ENCODE measurements around the gene CDH13.

Gene CDH13

DNA sequence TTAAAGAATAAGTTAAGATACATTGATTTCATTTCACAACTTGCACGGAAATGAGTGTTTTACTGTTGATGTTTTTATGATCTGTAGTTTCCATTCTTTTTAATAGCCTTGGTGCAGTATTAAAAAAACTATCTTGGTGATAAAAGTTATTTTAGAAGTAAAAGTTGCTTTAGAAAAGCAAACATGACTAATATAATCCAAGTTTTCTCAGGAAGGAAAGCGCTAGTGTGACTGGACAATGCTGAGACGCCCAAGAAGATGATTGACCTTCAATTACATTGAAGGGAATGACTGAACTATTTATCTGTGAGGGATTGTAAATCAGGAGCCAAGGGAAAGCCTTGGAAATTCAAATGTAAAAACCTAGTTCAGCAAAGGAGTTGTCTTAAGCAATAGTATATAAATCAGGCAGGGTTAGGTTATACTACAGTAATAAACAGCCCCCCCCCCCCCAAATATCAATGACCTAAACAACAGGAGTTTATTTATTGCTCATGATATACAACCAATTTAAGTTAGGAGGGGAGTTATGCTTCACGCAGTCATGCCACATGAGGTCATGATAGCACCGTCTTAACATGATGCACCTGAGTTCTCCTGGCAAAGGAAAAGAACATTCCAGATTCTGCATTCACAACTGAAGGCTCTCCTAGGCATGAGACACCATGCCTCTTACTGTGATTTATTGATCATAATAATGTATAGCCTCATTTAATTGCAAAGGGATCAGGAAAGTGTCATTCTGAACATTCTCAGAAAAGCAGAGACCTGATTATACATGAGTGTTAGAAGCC lies 443.8 kb downstream of the CDH13 start:
- no peak for DNase-seq

DNA sequence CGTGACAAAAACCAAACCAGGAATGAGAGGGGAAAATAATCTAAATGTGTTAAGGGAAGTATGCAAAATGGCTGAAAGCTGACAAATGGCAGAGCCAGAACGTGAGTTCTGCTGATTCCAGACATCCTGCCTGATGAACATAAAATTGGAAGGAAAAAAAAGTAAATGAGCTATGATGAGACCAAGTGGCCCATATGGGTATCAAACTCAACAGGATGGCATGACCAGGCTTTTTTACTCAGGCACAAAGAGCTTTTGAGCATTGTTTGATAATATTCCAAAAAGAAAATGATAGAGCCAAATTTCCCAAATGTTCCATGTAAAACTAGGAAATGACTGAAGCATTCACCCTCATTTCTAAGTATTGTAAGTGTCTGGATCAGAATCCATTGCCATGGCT lies 449.2 kb downstream of the CDH13 start:
- DNase-seq, result no peak

DNA sequence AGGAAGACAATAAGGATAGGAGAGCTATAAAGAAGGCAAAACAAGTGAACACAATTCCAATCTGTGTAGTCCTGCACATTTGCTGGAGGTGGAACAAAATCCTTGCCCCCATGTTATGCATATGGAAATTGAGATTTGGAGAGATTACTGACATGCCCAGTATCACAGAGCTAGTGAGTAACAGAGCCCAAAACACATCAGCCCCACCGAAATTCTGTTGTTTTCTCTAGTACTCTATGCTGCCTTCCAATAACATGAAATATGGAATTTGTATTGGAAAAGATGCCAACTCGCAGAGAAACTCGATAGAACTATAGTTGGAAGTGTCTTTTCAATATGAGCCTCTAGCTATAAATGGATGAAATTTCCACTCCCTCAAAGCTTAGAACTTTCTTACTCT lies 456.6 kb downstream of the CDH13 start:
- DNase-seq, result no peak

DNA sequence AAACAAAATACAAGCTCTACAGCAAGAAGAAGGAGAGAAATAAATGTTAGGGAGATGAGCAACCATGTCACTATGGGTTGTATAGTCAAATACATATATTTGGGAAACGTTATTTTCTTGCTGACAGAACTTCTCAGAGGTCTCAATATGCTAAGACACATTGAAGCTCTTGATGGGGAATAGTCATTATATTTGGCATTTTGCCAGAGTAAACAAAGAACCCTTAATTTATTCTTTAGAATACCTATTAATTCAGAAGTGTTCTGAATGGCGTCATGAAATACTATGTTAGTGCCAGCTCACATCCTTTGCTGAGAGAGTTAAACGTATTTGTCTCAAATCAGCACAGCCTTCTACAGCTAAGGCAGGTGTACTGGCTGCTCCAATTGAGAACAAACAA lies 458.9 kb downstream of the CDH13 start:
- DNase-seq, result no peak

DNA sequence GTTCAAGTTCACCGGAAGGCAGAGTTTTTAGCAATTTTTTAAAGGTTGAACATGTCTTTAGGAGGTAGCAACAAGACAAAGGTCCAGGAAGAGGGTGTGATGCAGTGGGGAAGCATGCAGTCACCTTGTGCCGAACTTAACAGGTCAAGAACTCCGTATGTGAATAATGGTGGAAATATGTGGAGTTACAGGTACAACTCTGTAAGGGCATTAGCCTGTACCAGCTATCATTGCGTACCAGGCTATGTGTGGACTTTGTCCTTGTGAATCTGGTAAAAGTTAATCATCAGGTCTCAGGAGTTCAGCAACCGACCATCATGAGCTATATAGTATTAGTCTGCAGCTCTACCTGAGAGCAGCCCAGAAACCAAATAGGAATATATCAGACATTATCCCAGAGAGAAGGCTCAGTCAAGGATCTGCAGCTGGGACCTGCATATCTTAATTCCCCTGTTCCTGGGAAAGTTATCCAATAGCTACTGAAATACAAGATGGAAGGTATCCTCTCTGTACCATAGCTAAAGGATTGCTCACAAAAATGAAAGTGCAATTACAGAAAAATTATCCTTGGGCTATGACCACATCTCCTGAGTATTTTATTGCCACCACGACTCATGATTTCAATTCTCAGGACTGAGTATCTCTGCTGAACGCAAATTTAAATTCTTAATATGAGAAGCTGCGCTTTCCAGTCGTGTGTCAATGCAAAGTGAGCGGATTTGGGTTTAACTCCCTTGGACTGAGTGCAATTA lies 469.3 kb downstream of the CDH13 start:
- no peak for DNase-seq

DNA sequence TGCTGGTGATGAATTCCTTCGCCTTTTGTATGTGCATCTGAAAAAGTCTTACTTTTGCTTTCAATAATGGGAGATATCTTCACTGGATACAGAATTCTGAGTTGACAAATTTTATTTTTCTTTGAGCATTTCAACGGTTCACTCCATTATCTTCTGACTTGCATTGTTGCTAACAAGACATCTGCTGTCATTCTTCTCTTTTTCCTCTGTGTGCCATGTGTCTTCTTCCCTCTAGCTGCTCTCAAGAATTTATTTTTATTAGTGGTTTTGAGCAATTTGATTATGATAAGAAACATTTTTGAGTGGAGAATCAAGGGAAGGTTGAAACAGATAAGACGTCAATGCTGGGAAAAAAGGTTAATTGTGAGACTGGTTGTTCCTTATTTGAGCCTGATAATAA lies 471.8 kb downstream of the CDH13 start:
- no peak for DNase-seq

DNA sequence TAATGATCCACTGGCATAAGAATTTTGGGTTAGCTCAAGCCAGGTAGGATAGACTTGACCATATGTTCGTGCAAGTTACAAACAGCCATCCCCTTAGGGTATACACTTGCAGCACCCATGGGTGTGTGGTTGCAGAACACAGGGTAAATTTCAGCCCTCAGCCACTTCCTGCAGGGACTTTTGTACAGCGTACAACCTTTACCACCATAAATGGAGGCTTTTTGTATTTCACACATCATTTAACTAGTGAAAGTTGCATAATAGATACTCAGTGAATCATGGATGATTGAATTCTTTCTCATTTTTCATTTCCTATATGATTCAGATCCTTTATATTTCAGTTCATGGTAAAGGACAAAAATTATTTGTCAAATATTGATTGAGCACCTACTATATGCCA lies 473.9 kb downstream of the CDH13 start:
- no peak for DNase-seq

DNA sequence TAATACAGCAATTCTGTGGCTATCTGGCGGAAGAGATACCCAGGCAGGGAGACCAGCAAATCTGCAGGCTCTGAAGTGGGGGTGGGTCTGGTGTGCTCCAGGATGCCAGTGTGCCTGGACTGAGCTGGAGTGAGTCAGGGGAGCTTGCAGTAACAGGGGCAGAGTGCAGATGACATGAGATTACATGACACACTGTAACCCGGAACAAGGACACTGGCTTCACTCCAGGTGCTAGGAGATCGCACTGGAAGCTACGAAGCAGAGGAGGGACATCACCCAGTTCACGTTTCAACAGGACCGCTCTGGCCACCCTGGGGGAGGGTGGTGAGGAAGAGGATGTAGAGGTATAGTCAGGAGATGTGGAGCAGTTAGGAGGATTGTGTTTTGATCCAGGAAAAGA lies 475.6 kb downstream of the CDH13 start:
- DNase-seq, result no peak

DNA sequence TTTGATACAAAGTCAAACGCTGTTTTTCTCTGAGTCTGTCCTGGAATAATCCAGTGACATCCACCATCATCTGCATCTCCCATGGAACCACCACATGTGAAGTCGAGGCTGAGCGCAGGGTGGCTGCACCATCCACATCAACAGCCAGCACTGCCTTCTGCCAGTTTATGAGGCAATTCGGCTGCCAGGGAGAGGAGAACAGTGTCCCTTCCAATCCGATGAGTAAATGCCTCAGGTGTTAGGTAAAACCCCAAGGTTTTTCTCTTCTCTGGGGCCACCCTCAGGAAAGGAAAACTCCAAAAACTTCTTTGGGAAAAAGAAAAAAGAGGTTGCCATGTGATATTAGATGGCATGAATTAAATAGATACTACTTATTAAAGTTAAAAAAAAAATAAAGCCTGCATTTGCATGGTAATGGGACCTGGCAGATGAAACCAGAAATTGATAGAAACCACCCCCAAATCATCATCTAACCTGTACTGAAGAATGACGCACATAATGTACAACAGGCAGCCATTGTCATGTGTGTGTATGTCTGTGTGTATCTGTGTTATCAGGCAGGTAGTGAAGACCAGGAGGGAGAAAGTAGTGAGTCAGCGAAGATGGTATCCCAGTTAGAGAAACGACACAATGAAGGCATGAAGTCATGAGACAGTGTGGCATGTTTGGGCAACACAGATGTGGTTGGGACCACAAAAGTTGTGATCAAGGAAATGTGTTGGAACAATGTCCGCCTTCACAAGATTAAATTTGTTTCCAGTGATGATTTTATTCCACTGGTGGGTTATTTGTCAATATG lies 478.7 kb downstream of the CDH13 start:
- no peak for DNase-seq

DNA sequence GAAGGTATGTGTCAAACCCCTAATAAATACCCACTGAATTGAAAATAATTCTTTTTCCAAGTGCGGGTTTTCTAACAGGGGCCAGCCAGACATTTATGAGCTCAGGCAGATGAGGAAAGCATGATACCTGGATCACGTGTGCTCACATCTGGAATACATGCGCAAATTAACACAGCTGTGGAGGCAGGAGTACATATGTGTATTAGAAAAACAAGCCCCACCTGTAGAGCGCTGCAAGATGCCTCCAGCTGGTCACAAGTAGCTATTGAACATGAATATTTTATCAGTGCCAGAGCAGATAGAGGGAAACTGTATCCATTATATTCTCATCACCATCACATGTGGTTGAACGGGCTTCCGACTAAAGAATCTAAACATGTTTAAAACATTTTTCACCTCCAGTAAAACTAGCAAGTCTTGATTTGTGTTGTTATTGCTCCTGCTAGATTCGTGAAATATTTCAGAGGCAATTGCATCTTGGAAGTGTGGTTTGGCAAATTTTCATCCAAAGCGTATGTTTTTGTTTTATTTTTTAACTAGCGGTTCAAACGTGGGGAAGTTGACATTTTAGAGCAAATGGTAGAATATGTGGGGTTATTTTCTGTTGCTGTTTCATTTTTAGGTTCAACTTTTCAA lies 482.8 kb downstream of the CDH13 start:
- no peak for DNase-seq

DNA sequence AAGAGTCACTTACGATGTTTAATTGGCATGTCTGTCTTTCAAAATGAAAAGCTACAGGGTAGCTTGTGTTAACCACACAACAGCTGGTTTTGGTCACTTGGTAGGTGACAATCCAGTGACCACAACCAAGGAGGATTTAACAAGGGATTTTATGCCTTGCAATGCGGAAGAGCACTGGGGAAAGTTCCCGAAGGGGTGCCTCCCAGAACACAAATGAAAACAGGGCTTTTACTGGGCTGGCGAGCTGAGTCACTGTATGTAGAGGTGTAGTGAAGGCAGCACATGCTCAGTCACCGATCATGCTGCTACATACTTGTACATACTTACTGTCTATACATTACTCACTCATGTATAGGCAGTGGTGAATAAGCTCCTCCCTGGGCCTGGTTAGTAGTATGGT lies 483.5 kb downstream of the CDH13 start:
- DNase-seq, result no peak

DNA sequence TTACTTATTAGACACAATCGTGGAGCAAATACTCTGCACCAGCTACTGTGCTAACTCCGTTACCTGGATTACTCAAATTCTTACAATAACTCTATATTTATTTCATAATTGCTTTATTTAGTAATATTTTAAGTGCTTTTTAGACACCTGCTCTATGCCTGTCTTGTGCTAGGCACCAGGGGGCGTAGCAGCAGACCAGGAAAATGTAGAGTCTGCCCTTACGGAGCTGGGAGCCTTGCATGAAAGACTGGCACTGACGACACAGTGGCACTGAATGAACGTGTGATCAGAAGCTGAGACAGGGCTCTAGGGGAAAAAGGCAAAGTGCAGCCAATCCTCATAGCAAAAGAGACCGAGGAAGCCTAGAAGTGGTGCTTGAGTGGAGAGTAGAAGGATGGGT lies 486.5 kb downstream of the CDH13 start:
- no peak for DNase-seq

DNA sequence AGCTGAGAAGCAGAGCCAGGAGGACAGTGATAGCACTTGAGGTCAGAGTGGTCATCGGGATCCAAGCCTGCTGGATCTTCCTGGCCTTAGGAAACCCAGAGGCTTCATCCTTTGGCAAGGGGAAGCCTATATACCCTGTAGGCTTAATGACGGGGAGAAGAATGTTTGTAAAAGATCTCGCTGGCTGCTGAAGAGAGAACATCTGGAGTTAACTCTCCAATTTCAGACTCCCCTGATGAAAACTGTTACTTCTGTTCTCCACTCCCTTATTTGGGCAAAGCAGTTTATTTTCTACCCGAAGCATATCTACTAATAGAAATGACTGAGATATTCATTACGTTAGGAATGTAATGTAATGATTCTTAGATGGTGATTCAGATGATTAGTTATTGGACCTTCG lies 487.0 kb downstream of the CDH13 start:
- DNase-seq, result no peak

DNA sequence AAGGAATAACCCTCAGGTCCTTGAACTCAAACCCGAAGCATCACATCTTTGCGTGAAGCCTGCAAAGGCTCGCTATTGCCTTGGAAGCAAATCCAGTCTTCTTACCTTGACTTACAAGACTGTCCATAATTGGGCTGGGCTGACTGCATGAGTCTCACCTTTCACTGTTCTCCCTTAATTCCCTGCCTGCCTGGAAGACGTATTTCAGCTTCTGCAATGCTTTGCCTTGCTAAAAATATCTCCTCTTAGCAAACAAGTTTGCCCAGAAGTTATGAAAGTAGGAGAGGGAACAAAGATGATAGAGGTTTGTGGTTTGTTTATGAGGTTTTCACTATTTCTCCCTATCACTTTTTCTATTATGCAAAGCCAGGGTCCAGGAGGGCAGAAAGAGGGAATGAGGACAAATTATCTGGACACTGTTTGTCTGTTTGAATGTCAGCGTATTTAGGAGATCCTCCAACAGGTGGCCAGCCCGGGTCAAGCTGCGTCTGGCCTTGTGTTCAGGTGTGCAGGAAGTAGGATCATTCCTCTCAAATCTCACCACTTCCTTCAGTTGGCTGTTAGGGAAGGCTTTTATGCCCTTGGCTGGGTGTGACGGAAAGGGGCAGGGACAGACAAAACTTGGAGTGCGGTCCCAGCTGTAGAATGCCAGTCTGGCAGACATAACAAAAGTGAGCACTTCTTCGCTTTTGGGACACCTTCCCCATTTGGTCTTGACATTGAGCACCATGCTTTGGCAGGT lies 488.9 kb downstream of the CDH13 start:
- DNase-seq, result no peak

DNA sequence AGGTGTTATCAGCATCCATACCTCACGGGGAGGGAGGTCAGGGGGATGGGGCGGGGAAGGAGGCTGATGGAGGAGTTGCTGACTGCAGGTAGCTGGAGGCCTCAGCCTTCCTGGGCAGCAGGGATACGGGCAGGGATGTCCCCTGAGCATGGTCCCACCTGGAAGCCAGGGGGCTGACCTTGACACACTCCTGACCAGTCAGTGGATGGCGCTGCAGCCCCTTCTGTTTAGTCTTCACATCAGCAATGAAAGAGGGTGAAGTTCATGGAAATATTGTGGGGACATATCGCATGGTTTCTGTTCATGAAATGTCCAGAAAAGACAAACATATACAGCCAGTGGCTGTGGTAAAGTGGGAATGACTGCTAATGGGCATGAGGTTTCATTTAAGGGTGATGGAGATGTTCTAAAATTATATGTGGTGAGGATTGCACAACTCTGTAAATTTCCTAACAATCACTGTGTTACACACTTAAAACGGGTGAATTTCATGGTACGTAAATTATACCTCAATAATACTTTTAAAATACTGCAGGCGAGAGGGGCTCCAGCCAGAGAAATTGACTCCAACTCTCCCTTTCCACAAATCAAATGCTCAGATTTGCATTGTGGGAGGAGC lies 489.6 kb downstream of the CDH13 start:
- DNase-seq, result no peak

DNA sequence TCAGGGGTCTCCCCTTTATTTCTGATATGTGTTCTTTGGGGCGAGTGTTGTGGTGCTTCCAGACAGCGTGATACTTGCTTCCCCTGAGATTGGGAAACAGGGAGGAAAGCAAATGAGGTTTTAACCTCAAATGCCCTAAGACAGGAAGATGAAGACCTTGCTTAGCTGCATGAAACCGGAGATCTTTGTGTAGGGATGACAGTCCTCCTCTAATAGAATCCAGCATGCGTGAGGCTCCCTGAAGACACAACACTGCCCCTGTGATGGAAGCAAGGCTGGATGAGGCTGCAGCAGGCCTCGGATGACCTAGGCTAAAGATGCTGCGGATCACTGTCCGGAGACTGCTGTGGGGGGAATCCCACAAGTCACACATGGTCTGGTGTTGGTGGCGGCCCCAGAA lies 491.0 kb downstream of the CDH13 start:
- DNase-seq, result no peak

DNA sequence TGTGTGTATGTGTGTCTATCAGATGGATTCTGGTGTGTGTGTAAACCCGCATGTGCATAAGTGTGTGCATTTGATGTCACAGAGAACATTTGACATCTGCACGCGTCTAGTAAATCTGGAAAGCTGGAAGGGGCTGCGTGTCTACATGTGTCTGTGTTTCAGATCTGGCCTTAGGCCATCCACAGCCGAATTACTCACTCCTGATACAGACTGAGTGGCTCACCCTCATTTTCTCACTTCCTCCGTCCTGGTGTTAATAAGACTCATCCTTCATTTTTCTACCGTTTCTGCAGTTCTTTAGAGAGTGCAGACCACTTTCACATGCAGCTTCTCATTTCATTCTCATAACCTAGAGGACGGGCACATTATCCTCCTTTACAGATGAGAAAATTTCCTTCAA lies 491.6 kb downstream of the CDH13 start:
- DNase-seq, result no peak

DNA sequence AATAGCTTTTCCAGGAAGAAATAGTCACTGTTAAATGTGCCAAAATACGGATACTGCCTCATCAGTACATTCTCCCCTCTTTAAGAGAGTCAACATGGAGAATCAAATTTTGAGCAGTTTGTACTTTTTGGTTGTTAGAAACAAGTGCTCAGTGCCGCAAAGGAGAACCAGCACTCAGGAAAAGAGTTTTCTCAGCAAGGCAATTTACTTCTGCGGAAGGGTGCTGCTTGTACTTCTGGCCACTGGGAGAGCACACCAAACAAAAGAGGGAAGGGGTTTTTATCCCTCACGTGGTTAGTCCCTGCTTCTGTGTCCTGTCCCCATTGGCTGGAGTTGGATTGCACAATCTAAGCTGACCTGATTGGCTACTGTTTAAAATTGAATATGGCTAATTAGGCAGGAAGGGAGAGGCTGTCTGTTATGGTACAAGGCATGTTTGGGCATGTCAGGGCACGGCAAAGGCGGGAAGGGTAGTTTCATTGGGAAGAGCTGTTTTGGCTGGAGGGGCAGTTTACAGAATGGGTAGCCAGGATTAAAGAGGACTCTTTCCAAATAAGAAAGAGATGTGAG lies 499.3 kb downstream of the CDH13 start:
- DNase-seq, result no peak

DNA sequence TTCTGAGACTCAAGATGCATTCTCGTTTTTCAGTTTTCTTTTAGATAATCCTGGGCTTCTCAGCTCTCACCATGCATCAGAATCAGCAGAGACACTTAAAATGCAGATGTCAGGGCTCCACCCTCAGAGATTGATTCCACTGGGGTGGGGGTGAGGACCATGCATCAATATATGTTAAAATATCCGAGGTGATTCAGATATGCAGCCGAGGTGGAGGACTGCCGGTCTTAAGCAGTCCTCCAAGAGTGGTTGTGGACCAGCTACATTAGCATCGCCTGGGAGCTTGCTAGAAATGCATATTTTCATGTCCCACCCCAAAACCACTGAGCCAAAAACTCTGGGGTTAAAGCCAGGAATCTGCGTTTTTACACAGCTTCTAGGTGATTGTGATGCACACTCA lies 501.3 kb downstream of the CDH13 start:
- no peak for DNase-seq

DNA sequence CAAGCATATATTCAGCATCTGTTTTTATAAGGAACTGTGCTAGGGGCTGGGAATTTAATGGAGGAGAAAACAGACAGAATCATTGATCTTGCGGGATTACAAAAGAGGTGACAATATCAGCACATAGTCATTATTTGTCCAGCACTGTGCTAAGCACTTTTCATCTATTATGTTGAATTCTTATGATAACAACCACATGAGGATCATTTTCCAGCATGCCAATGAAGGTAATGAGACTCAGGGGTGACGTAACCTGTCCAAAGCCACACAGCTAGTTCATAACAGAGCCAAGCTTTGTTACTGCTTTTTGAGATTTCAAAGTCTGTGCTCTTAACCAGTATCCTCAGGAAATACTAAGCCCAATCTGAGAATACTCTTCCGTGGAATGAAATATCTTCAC lies 503.3 kb downstream of the CDH13 start:
- no peak for DNase-seq

DNA sequence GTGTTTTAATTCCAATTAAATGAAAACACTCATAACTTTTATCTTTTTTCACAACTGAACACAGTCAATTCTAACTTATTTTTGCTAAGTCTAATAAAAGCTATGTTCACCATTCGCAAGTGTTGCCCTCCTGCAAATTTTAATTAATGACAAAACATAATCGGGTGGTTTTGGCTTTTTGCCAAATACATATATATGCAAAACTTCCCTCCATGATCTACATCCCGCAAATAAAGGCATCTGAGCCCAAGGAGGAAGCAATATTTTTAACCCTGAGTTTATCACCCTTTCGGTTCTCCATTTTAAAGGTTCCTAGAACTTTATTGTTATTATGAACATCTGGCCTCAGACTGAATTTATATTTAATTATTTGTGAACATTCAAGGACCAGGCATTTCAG lies 507.9 kb downstream of the CDH13 start:
- no peak for DNase-seq

DNA sequence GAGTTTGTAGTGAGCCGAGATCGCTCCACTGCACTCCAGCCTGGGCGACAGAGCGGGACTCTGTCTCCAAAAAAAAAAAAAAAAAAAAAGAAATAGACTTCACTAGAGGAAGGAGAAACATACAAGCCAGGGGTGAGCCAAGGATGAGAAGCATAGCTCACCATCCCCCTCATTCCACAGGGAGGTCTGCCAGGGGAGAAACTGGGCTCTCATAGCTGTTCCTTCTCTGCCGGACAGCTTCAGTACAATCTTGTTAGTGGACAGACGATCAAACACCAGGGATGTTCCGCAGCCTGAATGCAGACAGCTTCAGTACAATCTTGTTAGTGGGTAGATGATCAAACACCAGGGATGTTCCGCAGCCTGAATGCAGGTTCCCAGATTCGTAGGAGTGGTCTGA lies 509.6 kb downstream of the CDH13 start:
- no peak for DNase-seq
